GM12878 (cell line): ENCODE measurements around the gene MRM3.

ENCODE experiments used
- CHD1 ChIP-seq: IDR thresholded peaks from 2 replicates; pipeline ENCODE4 v1.6.1; 2012; ENCODE audit warnings: low read depth, low read length, improper control_type of control experiment
- CTCF ChIP-seq, 3 experiments: IDR thresholded peaks in 2 of 3; conservative IDR thresholded peaks in 1 of 3; 2 replicates each; pipeline ENCODE4 v1.5.1; 2011; ENCODE audit warnings: low read depth in 3 of 3, low read length in 3 of 3, mild to moderate bottlenecking in 3 of 3, control low read depth in 2 of 3, moderate library complexity in 2 of 3, inconsistent platforms in 1 of 3, mixed read lengths in 1 of 3; ENCODE audit not compliant: control insufficient read depth in 2 of 3, insufficient read depth in 1 of 3; ENCODE audit errors: extremely low read depth in 1 of 3
- EP300 ChIP-seq, 2 experiments: fragments of 150-350 bp in 1 of 2; IDR thresholded peaks; 2 replicates each; pipeline ENCODE4 v1.6.1; 2011 to 2012; ENCODE audit warnings: low read depth in 2 of 2, low read length in 2 of 2, borderline replicate concordance in 1 of 2, improper control_type of control experiment in 1 of 2, inconsistent platforms in 1 of 2; ENCODE audit not compliant: control insufficient read depth in 1 of 2
- FOXM1 ChIP-seq: IDR thresholded peaks from 2 replicates; pipeline ENCODE4 v1.6.1; 2012; ENCODE audit warnings: low read depth, mild to moderate bottlenecking, inconsistent platforms, low read length, moderate library complexity
- IRF5 ChIP-seq: fragments of 450-650 bp; IDR thresholded peaks from 2 replicates; pipeline ENCODE4 v1.6.1; 2017; ENCODE audit warnings: borderline replicate concordance
- MXI1 ChIP-seq: fragments of 150-350 bp; IDR thresholded peaks from 2 replicates; pipeline ENCODE4 v1.6.1; 2011; ENCODE audit warnings: low read depth, mild to moderate bottlenecking, inconsistent platforms, low read length, improper control_type of control experiment
- PKNOX1 ChIP-seq: fragments of 450-650 bp; IDR thresholded peaks from 2 replicates; pipeline ENCODE4 v1.6.1; 2016; ENCODE audit warnings: mild to moderate bottlenecking
- REST ChIP-seq: IDR thresholded peaks from 2 replicates; pipeline ENCODE4 v1.6.1; 2012; ENCODE audit warnings: mild to moderate bottlenecking, low read depth, low read length
- ZBTB33 ChIP-seq: fragments of 450-650 bp; IDR thresholded peaks from 2 replicates; pipeline ENCODE4 v1.6.1; 2017; ENCODE audit warnings: mild to moderate bottlenecking

- TF ChIP-seq ZBTB33: no peak
- no peak for TF ChIP-seq CHD1
- TF ChIP-seq CTCF (IDR thresholded peaks at IDR 0.05 in 2 of 3, conservative IDR thresholded peaks at IDR 0.05 in 1 of 3; ENCODE audit: control insufficient read depth in 2 of 3, extremely low read depth in 1 of 3, insufficient read depth in 1 of 3, low read depth in 3 of 3, low read length in 3 of 3): no peak
- TF ChIP-seq REST: no peak
- no peak for TF ChIP-seq EP300 (IDR thresholded peaks at IDR 0.05; ENCODE audit: borderline replicate concordance in 1 of 2, control insufficient read depth in 1 of 2, low read depth in 2 of 2, low read length in 2 of 2)
- no peak for TF ChIP-seq PKNOX1
- TF ChIP-seq IRF5: no peak
- TF ChIP-seq FOXM1: no peak
- no peak for TF ChIP-seq MXI1
Measured at GRCh38 chr17:830381-830780, 48.2 kb downstream of the MRM3 start.
